ENCODE data around the gene AGPAT4. TPM values are rescaled to one million over a fixed set of nuclear protein-coding genes. Genes with fewer than 3 reads are reported as not detected.
A peak's percentile ranks its signal among the peaks of the same experiment; 100 is the strongest.

AGPAT4 gene
- total and polyA plus RNA-seq, 2 experiments from 2014 or later: 3.0 to 3.9 TPM

DNA sequence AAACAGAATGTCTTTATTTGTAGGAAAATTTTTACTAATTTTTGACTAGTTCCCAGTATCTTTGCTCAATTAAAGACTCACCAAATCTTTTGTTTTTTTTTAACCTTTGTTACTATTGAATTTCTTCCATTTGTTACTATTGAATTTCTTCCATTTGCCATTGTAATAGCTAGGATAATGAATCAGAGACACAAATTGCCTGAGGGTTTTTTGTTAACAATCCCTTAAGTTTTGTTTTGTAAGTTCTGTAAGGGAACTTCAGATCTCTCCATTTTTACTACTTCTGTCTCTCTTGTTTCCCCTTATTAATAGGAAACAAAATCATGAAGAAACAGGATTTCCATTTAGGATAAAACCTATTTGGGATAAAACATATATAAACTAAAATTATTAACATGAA lies 177.9 kb downstream of the AGPAT4 start:
- peaks cover 25% of the 10 kb centered on the region for H3F3A ChIP-seq (ENCODE audit: insufficient read depth)
- no peak for TF ChIP-seq EZH2phosphoT487 (IDR thresholded peaks at IDR 0.05; ENCODE audit: insufficient read depth, low read depth)
- no peak for TF ChIP-seq EZH2 (IDR thresholded peaks at IDR 0.05; ENCODE audit: insufficient read depth, poor library complexity, severe bottlenecking)
- H3K4me1 ChIP-seq (ENCODE audit: insufficient read depth): peaks cover 43% of the 10 kb centered on the region
- H3K79me2 ChIP-seq (ENCODE audit: insufficient read depth): no peaks in the 10 kb centered on the region; the same call in 1 of the 2 replicates
- peak; percentile 40 for DNase-seq
- no peak overlapping the region for H3K27ac ChIP-seq
- H4K20me1 ChIP-seq (ENCODE audit: insufficient read depth): no peaks in the 10 kb centered on the region
- no peak overlapping the region for H2AFZ ChIP-seq
- H3K4me3 ChIP-seq: no peak overlapping the region
- in situ Hi-C loops (cut with MboI): no loop called here
- no peaks in the 10 kb centered on the region for H3K9me2 ChIP-seq (ENCODE audit: insufficient read depth)
- no peak overlapping the region for H3K4me2 ChIP-seq (ENCODE audit: unreplicated experiment)
- no peaks in the 10 kb centered on the region for H3K27me3 ChIP-seq (replicated peaks; ENCODE audit: insufficient read depth)
- peaks cover 34% of the 10 kb centered on the region for H3K36me3 ChIP-seq (ENCODE audit: low read depth)
- H3K9me3 ChIP-seq (ENCODE audit: low read depth): no peaks in the 10 kb centered on the region
- H3K9ac ChIP-seq: no peak overlapping the region

DNA sequence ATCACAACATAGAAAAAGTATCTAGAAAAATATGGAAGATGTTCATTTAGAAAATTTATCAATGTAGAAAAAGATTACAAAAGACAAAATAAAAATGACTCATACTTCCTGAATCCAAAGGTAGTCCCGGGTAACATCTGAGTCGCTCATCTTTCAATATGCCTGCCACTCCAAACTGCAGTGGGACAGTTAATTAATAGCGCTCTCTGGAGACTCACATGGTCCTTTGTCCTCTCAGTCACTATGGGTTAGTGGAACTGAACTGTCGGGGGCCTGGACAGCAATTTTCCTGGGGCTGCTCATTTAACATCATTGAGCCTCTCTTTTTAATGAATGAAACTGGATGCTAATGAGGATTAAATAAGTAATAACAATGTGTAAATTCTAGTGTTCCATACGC lies 178.9 kb downstream of the AGPAT4 start:
- peaks cover 44% of the 10 kb centered on the region for H3K4me1 ChIP-seq (ENCODE audit: insufficient read depth)
- no peaks in the 10 kb centered on the region for H3K9me2 ChIP-seq (ENCODE audit: insufficient read depth)
- no peak overlapping the region for H3K9ac ChIP-seq
- H3K4me2 ChIP-seq (ENCODE audit: unreplicated experiment): no peak overlapping the region
- no peaks in the 10 kb centered on the region for H4K20me1 ChIP-seq (ENCODE audit: insufficient read depth)
- DNase-seq: peak; percentile 43
- TF ChIP-seq EZH2phosphoT487 (IDR thresholded peaks at IDR 0.05; ENCODE audit: insufficient read depth, low read depth): no peak
- no peak for TF ChIP-seq EZH2 (IDR thresholded peaks at IDR 0.05; ENCODE audit: insufficient read depth, poor library complexity, severe bottlenecking)
- 0 out of 2 replicates have a peak overlapping the region, but pooled peaks have one; percentile 9 for H3K27ac ChIP-seq
- no peaks in the 10 kb centered on the region; the same call in 1 of the 2 replicates for H3K79me2 ChIP-seq (ENCODE audit: insufficient read depth)
- no peak overlapping the region for H2AFZ ChIP-seq
- H3K36me3 ChIP-seq (ENCODE audit: low read depth): peaks cover 36% of the 10 kb centered on the region
- no peaks in the 10 kb centered on the region for H3K9me3 ChIP-seq (ENCODE audit: low read depth)
- peaks cover 28% of the 10 kb centered on the region for H3F3A ChIP-seq (ENCODE audit: insufficient read depth)
- H3K27me3 ChIP-seq (replicated peaks; ENCODE audit: insufficient read depth): no peaks in the 10 kb centered on the region
- in situ Hi-C loops (cut with MboI): no loop called here
- WGBS, 2 experiments (ENCODE audit: low coverage in 1 of 2, low lambda C conversion rate in 2 of 2, missing lambda C conversion rate in 2 of 2): 71 to 76% methylated on average over 5 of the region's 5 CpGs
- H3K4me3 ChIP-seq: no peak overlapping the region

- Histone ChIP-seq H4K20me1 (ENCODE audit: insufficient read depth) (no peaks in the 10 kb centered on the region), H3K9me3 (ENCODE audit: low read depth) (no peaks in the 10 kb centered on the region), H3K79me2 (ENCODE audit: insufficient read depth) (no peaks in the 10 kb centered on the region; the same call in 1 of the 2 replicates), H3F3A (ENCODE audit: insufficient read depth) (peaks cover 25% of the 10 kb centered on the region), H3K4me3 (no peak overlapping the region), H2AFZ (no peak overlapping the region), H3K27me3 (replicated peaks; ENCODE audit: insufficient read depth) (no peaks in the 10 kb centered on the region), H3K4me1 (ENCODE audit: insufficient read depth) (peaks cover 44% of the 10 kb centered on the region), H3K9ac (peak overlapping the region; percentile 23), H3K36me3 (ENCODE audit: low read depth) (peaks cover 40% of the 10 kb centered on the region), H3K27ac (peak overlapping the region; percentile 62), H3K9me2 (ENCODE audit: insufficient read depth) (no peaks in the 10 kb centered on the region), H3K4me2 (ENCODE audit: unreplicated experiment) (peak overlapping the region; percentile 46)
- TF ChIP-seq EZH2 (IDR thresholded peaks at IDR 0.05; ENCODE audit: insufficient read depth, poor library complexity, severe bottlenecking): no peak
- no peak for TF ChIP-seq EZH2phosphoT487 (IDR thresholded peaks at IDR 0.05; ENCODE audit: insufficient read depth, low read depth)
- WGBS, 2 experiments (ENCODE audit: low coverage in 1 of 2, low lambda C conversion rate in 2 of 2, missing lambda C conversion rate in 2 of 2): 53% methylated on average over 6 of the region's 6 CpGs
- DNase-seq: peak; percentile 79
- in situ Hi-C loops (cut with MboI): no loop called here
Measured at GRCh38 chr6:161091972-161092701, 181.7 kb downstream of the AGPAT4 start.

DNA sequence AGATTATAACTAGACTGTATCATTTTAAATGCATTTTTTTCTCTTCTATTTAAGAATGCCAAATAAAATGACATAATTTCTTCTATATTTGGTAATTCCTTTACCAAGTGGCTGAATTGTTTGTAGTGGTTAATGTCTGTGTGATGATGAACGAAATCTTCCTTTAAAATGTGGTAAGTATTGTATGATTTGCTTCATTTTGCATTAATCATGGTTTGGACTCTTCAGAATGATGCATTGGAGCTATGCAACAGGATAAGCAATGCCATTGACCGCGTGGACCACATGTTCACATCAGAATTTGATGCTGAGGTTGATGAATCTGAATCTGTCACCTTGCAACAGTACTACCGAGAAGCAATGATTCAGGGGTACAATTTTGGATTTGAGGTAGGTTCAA lies 182.7 kb downstream of the AGPAT4 start:
- no peaks in the 10 kb centered on the region for H3K9me3 ChIP-seq (ENCODE audit: low read depth)
- peaks cover 44% of the 10 kb centered on the region for H3K4me1 ChIP-seq (ENCODE audit: insufficient read depth)
- DNase-seq: peak; percentile 71
- H3K27ac ChIP-seq: peak overlapping the region; percentile 62
- no peak overlapping the region for H2AFZ ChIP-seq
- H3K79me2 ChIP-seq (ENCODE audit: insufficient read depth): no peaks in the 10 kb centered on the region; the same call in 1 of the 2 replicates
- H3F3A ChIP-seq (ENCODE audit: insufficient read depth): peaks cover 26% of the 10 kb centered on the region
- in situ Hi-C loops (cut with MboI): no loop called here
- TF ChIP-seq EZH2phosphoT487 (IDR thresholded peaks at IDR 0.05; ENCODE audit: insufficient read depth, low read depth) (no peak), EZH2 (IDR thresholded peaks at IDR 0.05; ENCODE audit: insufficient read depth, poor library complexity, severe bottlenecking) (no peak)
- 44 to 48% methylated on average over 4 of the region's 4 CpGs for WGBS, 2 experiments (ENCODE audit: low coverage in 1 of 2, low lambda C conversion rate in 2 of 2, missing lambda C conversion rate in 2 of 2)
- peaks cover 46% of the 10 kb centered on the region for H3K36me3 ChIP-seq (ENCODE audit: low read depth)
- no peak overlapping the region for H3K4me2 ChIP-seq (ENCODE audit: unreplicated experiment)
- H3K4me3 ChIP-seq: no peak overlapping the region
- no peaks in the 10 kb centered on the region for H3K27me3 ChIP-seq (replicated peaks; ENCODE audit: insufficient read depth)
- no peaks in the 10 kb centered on the region for H4K20me1 ChIP-seq (ENCODE audit: insufficient read depth)
- H3K9me2 ChIP-seq (ENCODE audit: insufficient read depth): no peaks in the 10 kb centered on the region
- H3K9ac ChIP-seq: no peak overlapping the region

Data from GM23248 (cell line).